Smooth muscle cell (in vitro differentiated cells): ENCODE measurements around the gene ZMIZ1. TPM values are rescaled to one million over a fixed set of nuclear protein-coding genes. Genes with fewer than 3 reads are reported as not detected.

ENCODE experiments used
- DNase-seq: peaks from one replicate; lab custom pipeline; 2025; ENCODE audit not compliant: unreplicated experiment; lab: John Stamatoyannopoulos, UW
- H2AFZ ChIP-seq: fragments of 200-600 bp; sonication (generic); 2 replicates; pipeline ENCODE4 v1.6.0; 2016; ENCODE audit warnings: antibody characterized with exemption, low read depth, mild to moderate bottlenecking
- H3F3A ChIP-seq: fragments of 200-600 bp; sonication (generic); 2 replicates; pipeline ENCODE4 v1.6.0; 2017; ENCODE audit warnings: antibody characterized with exemption, low read depth
- H3K27ac ChIP-seq: fragments of 200-600 bp; sonication (generic); 2 replicates; pipeline ENCODE4 v1.5.1; 2016; ENCODE audit warnings: low read depth, mild to moderate bottlenecking
- H3K27me3 ChIP-seq: fragments of 200-600 bp; sonication (generic); 2 replicates; pipeline ENCODE4 v1.6.1; 2016; ENCODE audit warnings: low read depth, mild to moderate bottlenecking
- H3K36me3 ChIP-seq: fragments of 200-600 bp; sonication (generic); 2 replicates; pipeline ENCODE4 v1.5.1; 2016; ENCODE audit warnings: low read depth
- H3K4me1 ChIP-seq: fragments of 200-600 bp; sonication (generic); 2 replicates; pipeline ENCODE4 v1.5.1; 2016; ENCODE audit warnings: low read depth
- H3K4me2 ChIP-seq: fragments of 200-600 bp; sonication (generic); 2 replicates; pipeline ENCODE4 v1.6.0; 2016; ENCODE audit warnings: mild to moderate bottlenecking
- H3K4me3 ChIP-seq: fragments of 200-600 bp; sonication (generic); 2 replicates; pipeline ENCODE4 v1.5.1; 2016; ENCODE audit warnings: mild to moderate bottlenecking
- H3K79me2 ChIP-seq: fragments of 200-600 bp; sonication (generic); 2 replicates; pipeline ENCODE4 v1.6.0; 2016; ENCODE audit warnings: low read depth, mild to moderate bottlenecking
- H3K9ac ChIP-seq: fragments of 200-600 bp; sonication (generic); 2 replicates; pipeline ENCODE4 v1.6.0; 2016; ENCODE audit warnings: low read depth
- H3K9me3 ChIP-seq: fragments of 200-600 bp; sonication (generic); replicated peaks from 2 replicates; pipeline ENCODE4 v1.5.1; 2016; ENCODE audit warnings: low read depth
- H4K20me1 ChIP-seq: fragments of 200-600 bp; sonication (generic); 2 replicates; pipeline ENCODE4 v1.6.0; 2016; ENCODE audit warnings: low read depth
- CTCF ChIP-seq: fragments of 200-600 bp; sonication (generic); IDR thresholded peaks from 2 replicates; pipeline ENCODE4 v1.5.1; 2017; ENCODE audit warnings: borderline replicate concordance, mild to moderate bottlenecking, antibody characterized with exemption; ENCODE audit not compliant: insufficient read depth, poor library complexity, severe bottlenecking
- WGBS: methylation state at CpG from one replicate; pipeline ENCODE4 v1.1.7; 2016; ENCODE audit warnings: low lambda C conversion rate; 5-methylcytosine and 5-hydroxymethylcytosine counted together
- polyA plus RNA-seq: library from polyadenylated mRNA; unstranded; fragments of >200 nt; fragmentation: Nextera tagmentation; extraction: Ambion mirVana; gene quantifications from 2 replicates; pipeline ENCODE4 v1.2.1, GENCODE V29; 2016
- total RNA-seq: library from RNA; depleted of rRNA; stranded (reverse); fragments of >200 nt; gene quantifications from 2 replicates; pipeline ENCODE4 v1.2.3, GENCODE V29; 2014

Gene ZMIZ1
- total and polyA plus RNA-seq, 2 experiments from 2014 or later: 24.2 to 31.3 TPM

GRCh38 chr10:79074732-79075131, 6.0 kb downstream of the ZMIZ1 start:
- Histone ChIP-seq H3K4me1 (peaks cover 39% of the 10 kb centered on the region), H3F3A (peaks cover 21% of the 10 kb centered on the region), H4K20me1 (peaks cover 100% of the 10 kb centered on the region), H3K79me2 (peaks cover 100% of the 10 kb centered on the region), H2AFZ (no peak overlapping the region), H3K4me3 (no peak overlapping the region), H3K9me3 (no peaks in the 10 kb centered on the region), H3K9ac (no peak overlapping the region), H3K27ac (no peak overlapping the region), H3K4me2 (peak overlapping the region; percentile 39), H3K27me3 (no peaks in the 10 kb centered on the region), H3K36me3 (no peaks in the 10 kb centered on the region)
- no peak for TF ChIP-seq CTCF
- DNase-seq: no peak
- 53% methylated on average over 4 of the region's 4 CpGs for WGBS

GRCh38 chr10:79075418-79075817, 6.7 kb downstream of the ZMIZ1 start:
- DNase-seq: no peak

GRCh38 chr10:79077488-79078173, 8.9 kb downstream of the ZMIZ1 start:
- H4K20me1 ChIP-seq: peaks cover 98% of the 10 kb centered on the region
- no peak overlapping the region for H2AFZ ChIP-seq

More at GRCh38 chr10:79075418-79075817, 6.7 kb downstream of the ZMIZ1 start:
- Histone ChIP-seq H3F3A (peaks cover 17% of the 10 kb centered on the region), H3K4me1 (peaks cover 44% of the 10 kb centered on the region), H3K4me2 (no peak overlapping the region), H3K9ac (no peak overlapping the region), H2AFZ (no peak overlapping the region), H3K9me3 (no peaks in the 10 kb centered on the region), H3K36me3 (no peaks in the 10 kb centered on the region), H3K27me3 (no peaks in the 10 kb centered on the region), H3K79me2 (peaks cover 100% of the 10 kb centered on the region), H3K4me3 (no peak overlapping the region), H4K20me1 (peaks cover 99% of the 10 kb centered on the region), H3K27ac (peak overlapping the region; percentile 10)
- TF ChIP-seq CTCF: no peak
- 85% methylated on average over 3 of the region's 3 CpGs for WGBS

More at GRCh38 chr10:79077488-79078173, 8.9 kb downstream of the ZMIZ1 start:
- H3K4me3 ChIP-seq: no peak overlapping the region
- peaks cover 40% of the 10 kb centered on the region for H3K4me1 ChIP-seq
- H3K9me3 ChIP-seq: no peaks in the 10 kb centered on the region
- no peak for TF ChIP-seq CTCF
- 86% methylated on average over 10 of the region's 10 CpGs for WGBS
- no peak overlapping the region for H3K4me2 ChIP-seq
- no peak overlapping the region for H3K9ac ChIP-seq
- DNase-seq: no peak
- no peaks in the 10 kb centered on the region for H3K27me3 ChIP-seq
- H3K36me3 ChIP-seq: no peaks in the 10 kb centered on the region
- H3F3A ChIP-seq: peaks cover 6% of the 10 kb centered on the region
- H3K27ac ChIP-seq: peak overlapping the region; percentile 27
- H3K79me2 ChIP-seq: peaks cover 93% of the 10 kb centered on the region
